Erythroblast (primary cell): Measurements from ENCODE around the gene CHID1.

ENCODE experiments used
- GATA1 ChIP-seq: IDR thresholded peaks from 2 replicates; pipeline ENCODE4 v1.6.1; 2011; ENCODE audit warnings: low read depth, mild to moderate bottlenecking, control low read depth, low read length, moderate library complexity
- POLR2A ChIP-seq: IDR thresholded peaks from 2 replicates; pipeline ENCODE4 v1.6.1; 2011; ENCODE audit warnings: mild to moderate bottlenecking, low read length

DNA sequence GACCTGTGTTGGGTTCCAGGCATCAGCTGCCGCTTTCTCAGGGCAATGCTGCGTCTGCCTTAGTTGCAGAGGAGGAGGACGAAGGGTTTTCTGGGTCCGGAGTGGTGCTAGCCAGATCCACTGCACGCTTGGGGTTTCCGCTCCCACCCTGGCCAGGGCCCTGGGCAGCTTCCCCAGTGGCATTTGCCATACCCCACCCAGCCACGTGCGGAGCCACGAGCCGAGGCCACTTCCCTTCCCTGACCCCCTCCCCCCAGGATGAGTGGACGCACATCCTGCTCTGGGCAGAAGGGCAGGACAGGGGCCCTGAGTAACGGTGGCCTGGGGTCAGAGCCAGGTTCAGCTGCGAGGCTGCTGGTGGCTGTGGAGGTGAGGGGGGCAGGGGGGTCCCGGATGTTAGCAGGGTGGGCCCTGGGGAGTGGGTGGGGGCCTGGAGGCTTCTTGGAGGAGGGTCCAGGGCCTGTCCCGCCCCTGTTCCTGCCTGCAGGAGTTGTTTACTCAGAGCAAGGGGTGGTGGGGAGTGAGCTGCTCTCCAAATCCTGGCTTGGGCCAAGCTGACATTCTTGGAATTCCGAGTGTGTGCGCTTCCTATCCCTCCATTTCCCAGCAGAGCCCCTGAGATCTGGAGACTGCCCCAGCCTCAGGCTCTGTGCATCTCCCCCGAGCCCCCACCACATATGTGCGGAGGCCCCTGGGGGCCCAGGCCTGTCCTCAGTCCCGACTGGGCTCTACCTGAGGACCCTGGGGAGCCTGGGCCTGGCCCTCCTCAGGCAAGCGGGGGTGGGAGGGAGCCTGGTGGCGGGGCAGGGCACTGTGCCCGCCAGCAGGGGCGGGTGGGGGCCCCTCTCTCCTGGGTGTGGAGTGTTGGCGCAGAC is 66.6 kb downstream of the CHID1 start:
- TF ChIP-seq POLR2A (no peak), GATA1 (no peak)
